GM19324 (cell line): ENCODE results near the gene SYNC.
"Not testable (repeated sequence)": the region's sequence is repeated elsewhere in the genome, so short reads cannot be mapped to it uniquely, and the experiment has no call there.

Experiments
- ATAC-seq: cut with Tn5 transposase; IDR thresholded peaks from one replicate; pipeline ENCODE4 v1.9.1; 2021; ENCODE audit warnings: mild to moderate bottlenecking, moderate library complexity; ENCODE audit not compliant: unreplicated experiment, low FRiP score

The SYNC gene

DNA sequence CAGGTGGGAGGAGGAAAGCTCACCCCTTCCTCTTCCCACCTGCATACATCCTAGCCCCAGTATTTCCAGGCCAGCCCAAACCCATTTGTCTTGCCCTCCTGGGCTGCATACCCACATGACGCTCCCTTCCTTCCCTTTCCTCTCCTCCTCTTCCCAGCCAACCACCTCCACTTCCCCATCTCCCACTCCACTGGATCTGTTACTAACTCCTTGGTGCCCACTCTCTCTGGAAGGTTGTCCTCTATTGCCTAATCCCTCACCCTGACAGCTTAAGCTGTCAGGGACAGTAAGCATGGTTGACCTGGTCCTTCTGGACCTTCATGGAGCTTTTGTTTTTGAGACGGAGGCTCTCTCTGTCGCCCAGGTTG lies 23.0 kb upstream of the SYNC start:
- ATAC-seq = no peak

DNA sequence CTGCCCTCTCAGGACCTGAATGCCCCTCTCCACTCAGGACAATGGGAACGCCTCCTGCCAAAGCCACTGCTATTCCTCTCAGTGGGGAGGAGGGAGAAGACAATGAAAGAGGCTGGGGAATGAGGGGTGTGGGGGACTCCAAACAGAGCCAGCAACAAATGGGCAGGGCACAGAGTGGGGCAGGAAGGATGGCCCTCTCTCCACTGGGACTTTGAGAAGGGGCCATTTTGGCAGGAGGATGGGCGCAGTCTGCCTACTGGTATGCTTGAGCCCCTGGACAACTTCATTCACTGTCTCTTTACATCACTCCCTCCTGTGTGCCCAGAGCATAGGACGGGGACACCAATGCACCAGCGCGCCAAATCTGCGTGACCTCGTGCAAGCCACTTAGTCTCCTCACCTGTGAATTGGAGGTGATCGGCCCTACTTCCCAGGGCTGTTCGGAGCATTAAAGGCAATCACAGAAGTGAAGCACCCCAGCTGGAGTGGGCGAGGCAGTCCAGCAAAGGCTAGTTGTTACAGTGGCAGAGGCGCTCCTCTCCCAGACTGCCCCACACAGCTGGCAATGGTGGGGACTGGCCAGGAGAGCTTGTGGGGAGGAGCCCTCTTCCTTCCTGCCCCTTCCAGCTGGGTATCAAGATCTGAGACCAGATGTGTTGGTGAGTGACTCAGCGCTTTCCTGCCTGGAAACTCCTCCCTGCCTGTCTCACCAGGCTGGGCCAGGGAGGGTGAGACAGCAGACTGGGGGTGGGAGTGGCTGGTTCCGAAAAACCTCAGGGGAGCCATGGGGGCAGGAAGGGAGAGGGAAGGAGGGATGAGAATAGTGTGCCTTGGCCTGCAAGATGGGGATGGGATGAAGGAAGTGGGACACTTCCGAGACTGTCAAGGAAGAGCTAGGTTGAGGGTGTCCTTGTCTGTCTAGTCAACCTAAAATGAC lies 22.4 kb upstream of the SYNC start:
- no peak for ATAC-seq

DNA sequence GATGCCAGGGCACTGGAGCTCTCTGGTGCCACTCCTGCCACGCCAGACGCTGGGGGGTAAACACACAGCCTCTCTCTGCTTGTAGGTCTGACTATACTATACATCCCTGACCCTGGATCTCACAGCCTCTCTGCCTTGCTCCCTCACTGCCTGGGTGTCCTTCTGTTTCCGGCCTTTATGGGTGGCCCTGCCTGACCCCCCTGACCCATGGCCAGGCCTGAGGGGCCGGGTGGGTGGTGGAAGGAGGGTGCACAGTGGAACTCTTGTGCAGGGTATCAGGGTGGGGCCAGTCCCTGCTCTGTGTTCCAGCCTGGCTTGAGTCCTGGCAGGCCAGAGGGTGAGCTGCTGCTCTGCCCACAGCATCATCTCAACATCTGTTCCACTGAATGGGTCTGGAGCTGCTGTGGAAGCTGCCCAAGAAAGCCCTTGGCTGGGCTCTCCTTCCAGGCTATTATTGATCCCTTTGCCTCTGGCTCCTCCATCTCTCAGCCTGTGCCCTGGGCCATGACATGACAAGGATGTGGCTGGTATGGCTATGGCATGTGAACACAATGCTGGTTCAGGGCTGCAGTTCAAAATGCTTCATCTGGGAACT lies 17.2 kb upstream of the SYNC start:
- ATAC-seq = no peak

DNA sequence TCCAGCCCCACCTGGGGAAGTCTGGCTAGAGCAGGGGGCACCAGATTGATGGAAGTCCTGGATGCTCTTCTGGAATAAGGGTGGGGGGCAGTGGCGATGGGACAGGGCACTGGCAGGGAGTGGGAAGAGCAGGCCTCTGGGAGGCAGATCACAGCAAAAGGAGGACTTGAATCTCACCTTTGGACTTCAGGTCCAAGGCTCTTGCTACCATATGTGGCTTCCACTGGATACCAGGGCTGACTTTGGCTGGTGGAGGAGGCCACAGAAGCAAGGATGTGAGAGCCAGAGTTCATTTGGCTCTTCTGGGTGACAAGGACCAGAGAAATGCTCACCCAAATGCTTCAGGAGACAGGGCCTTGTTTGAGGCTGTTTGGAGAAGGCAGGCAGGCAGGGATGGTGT lies 16.0 kb upstream of the SYNC start:
- ATAC-seq = no peak

DNA sequence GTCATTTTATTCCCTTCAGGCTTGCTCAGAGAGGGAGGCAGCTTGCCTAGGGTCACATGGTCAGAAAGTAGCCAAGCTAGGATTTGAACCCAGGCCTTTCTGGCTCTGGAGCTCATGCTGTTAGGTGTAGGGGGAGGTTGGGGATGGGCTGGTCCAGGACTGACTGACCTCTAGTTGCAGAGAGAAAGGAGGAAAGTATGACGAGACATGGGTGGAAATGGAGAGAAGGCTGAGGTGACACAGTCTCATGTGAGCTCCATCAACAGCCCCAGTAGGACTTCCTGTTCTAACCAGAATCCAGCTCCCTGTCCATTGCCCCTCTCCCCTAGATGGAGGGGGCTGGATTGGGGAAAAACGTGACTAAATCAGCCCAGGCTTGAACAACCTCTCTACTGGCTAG lies 15.5 kb upstream of the SYNC start:
- ATAC-seq = no peak

DNA sequence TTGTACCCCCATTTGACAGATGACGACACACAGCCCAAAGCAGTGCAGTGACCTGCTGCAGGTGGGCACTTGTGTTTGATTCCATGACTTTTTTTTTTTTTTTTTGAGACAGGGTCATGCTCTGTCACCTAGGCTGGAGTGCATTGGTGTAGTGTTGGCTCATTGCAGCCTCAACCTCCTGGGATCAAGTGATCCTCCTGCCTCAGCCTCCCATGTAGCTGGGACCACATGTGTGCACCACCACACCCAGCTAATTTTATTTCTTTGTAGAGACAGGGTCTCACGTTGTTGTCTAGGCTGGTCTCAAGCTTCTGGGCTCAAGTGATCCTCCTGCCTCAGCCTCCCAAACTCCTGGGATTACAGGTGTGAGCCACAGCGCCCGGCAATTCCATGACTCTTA lies 14.9 kb upstream of the SYNC start:
- no peak for ATAC-seq

DNA sequence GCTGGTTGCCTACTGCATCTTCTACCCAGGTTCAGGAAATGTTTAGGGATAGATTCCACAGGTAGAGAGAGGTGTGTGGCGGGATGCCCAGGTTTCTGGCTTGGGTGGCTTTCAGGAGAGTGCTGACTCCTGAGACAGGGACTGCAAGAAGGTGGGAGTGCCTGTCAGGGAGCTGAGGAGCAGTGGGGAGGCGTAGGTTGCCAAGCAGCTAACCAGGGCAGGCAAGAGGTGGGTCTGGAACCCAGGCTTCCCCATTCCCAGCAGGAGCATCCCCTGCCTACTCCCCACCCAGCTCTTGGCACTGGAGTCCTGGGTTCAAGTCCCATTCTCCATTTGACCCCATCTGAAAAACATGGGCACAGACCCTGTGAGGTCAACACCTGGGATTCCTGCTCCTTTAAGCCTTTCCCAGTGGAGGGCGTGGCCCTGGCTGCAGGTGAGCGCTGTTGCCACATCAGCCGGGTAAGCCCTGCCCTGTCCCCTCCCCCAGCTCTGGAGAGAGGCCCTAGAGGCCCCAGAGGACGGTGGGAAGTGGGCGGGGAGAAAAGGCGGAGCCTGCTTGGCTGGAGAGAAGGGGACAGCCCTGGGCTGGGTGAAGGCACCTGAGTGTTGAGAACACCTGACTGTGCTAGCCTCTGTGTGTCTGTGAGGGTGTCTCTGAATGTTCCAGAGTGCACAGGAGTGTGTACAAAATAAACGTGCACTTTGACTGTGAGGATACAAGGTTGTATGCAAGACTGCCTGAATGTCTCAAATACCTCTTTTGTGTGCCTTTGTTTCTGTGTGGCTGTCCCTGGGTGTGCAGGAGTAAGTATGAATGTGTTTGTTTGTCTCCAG lies 14.0 kb upstream of the SYNC start:
- ATAC-seq = peak; percentile 55

DNA sequence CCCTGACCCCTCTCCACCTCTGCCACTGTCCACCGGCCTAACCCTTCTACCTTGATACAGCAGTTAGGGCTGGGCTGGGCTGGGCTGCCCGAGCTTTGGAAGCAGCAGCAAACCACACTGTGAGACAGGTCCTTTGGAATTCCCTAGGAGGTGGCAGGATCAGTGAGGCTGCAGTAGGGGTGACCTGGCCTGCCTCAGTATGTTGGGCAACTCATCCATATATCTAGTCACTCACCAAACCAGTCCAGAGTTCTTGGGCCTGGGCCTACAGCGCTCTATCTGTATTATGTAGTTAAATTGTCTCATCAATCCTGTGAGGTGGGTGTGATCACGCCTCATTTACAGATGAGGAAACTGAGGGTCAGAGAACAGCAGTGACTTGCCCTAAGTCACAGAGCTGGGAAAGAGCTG lies 13.3 kb upstream of the SYNC start:
- no peak for ATAC-seq

DNA sequence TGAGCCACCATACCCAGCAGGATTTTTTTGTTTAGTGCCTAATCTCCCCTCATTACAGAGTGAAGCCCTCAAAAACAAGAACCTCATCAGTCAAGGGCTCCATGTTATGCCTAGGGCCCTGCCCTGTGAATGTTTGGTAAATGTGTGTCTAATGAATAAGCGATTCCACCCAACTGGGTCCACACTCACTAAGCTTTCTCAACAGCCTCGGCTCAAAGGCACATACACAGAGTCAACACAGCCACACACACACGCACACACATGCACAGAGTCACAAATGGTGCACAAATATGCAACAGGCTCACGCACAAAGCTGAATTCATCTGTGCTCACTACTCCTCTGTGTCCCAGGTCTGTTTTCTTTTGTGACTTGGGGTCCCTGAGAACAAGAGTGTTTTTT lies 11.7 kb upstream of the SYNC start:
- ATAC-seq = no peak

DNA sequence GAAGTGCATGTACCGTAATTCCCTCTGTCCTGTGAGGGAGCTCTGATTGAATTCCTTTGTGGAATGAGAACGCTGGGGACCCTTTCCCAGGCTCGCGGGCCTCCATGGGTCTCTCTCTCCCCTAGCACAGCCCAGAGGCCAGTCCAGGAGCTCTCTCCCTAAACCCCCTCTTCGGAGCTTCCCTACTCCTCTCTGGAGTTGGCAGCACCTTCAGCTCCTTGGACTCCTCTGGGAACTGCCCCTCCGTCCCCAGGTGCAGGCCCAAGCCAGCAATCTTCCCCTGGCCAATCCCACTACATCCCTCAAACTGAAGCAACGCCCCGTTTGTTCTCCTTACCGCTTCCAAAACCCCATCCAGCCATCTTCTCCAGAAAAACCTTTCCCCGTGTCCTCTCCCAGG lies 10.5 kb upstream of the SYNC start:
- ATAC-seq = no peak

DNA sequence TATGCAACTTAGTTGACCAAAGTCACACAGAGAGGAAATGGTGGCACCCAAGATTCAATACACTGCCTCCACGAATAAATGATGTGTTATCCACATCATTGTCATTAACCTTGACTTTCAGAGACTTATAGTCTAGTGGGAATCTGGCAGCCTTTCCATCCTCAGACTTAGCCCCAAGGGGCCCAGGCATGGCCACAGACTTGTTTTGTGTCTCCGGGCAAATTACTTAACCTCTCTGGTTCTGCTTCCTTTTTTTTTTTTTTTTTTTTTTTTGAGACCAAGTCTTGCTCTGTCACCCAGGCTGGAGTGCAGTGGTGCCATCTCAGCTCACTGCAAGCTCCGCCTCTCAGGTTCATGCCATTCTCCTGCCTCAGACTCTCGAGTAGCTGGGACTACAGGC lies 8.7 kb upstream of the SYNC start:
- not testable (repeated sequence) for ATAC-seq

DNA sequence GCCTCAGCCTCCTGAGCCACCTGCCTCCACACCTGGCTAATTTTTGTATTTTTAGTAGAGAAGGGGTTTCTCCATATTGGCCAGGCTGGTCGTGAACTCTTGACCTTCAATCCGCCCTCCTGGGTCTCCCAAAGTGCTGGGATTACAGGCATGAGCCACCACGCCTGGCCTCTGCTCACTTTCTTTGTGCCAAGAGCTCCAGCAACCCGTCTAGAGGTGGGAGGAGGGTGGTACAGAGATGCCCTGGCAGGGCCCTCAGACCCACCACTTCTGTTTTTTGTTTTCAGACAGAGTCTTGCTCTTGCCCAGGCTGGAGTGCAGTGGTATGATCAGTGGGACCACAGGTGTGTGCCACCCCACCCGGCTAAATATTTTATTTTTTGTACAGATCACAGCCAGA lies 6.9 kb upstream of the SYNC start:
- ATAC-seq = no peak

DNA sequence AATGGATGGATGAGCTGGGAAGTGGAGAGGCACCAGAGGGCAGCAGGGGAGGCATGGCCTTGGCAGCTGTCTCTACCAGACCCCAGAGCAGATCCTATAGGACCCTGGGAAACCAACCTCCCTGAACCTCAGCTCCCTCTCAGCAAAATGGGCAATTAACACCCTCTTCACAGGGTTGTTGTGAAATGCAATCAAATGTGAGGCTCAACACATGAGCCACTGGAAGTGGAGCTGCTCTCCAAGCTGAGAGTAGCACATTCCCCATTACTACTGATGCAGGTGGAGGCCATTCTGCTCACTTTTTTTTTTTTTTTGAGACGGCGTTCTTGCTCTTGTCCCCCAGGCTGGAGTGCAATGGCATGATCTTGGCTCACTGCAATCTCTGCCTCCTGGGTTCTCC lies 6.5 kb upstream of the SYNC start:
- ATAC-seq = no peak

DNA sequence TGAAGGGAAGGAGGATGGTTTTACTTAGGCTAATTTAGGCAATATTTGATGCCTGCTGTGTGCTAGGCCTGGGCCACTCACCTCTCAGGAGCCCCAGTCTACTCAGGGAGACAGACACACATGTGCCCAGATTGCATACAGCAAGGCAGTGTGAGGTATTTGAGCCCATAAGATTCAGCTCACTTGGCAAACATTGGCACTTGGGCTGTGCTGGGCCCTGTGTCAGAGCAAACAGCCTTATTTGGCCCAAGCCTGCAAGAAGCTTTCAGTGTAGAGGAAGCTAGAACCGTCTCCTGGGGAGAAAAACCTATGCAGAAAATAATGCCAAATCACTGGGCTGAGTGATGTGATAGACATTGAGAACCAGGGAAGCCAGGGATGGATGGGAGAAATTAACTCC lies 3.9 kb upstream of the SYNC start:
- ATAC-seq = no peak

DNA sequence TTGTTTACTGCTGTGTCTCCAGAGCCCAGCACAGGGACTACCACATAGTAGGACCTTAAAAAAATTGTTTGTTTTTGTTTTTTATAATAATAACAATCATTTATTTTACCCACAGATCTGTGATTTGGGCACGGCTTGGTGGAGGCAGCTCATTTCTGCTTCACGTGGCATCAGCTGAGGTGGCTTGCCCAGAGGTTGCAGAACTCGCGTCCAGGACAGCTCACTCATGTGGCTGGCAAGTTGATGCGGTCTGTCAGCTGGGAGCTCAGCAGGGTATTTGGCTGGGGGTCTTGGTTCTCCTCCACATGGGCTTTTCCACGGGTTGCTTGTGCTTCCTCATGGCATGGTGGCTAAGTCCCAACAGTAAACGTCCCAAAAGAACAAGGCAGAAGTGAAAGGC lies 2.9 kb upstream of the SYNC start:
- ATAC-seq = no peak

DNA sequence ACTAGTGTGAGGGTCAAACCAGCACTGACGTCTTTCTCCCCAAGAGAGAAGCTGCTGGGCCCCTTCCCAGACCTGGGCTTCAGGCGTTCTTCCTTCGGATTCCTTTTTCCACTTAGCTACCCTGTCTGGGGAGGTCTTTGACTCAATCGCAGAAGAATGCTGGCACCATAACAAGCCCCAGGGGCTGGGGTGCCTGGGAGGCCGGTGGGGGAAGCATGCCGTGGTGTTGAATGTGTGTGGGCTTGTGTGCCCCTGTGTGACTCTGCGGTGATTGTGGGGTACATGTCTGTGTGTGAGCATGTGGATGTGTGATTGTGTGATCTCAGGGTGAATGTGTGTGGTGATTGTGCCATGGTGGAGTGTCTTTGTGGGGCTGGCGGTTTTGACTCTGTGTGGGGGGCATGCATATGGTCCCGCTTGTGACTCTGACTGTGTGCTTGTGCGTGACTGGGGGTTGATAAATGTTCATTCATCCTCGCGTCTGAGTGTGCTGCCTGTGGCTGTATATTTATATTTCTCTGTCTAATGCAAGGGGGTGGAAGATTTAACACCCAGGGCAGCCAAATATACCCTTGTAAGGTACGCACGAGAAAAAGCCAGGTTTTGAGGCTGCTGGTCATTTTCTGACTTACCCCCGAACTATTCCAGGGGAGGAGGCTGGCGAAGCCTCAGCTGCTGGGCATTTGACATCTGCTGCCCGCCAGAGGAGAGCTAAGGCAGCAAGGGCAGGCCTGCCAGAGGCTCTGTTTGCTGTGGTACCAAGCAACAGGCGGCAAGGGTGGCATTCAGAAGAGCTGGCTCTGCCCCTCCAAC lies 1.1 kb upstream of the SYNC start:
- ATAC-seq = no peak

DNA sequence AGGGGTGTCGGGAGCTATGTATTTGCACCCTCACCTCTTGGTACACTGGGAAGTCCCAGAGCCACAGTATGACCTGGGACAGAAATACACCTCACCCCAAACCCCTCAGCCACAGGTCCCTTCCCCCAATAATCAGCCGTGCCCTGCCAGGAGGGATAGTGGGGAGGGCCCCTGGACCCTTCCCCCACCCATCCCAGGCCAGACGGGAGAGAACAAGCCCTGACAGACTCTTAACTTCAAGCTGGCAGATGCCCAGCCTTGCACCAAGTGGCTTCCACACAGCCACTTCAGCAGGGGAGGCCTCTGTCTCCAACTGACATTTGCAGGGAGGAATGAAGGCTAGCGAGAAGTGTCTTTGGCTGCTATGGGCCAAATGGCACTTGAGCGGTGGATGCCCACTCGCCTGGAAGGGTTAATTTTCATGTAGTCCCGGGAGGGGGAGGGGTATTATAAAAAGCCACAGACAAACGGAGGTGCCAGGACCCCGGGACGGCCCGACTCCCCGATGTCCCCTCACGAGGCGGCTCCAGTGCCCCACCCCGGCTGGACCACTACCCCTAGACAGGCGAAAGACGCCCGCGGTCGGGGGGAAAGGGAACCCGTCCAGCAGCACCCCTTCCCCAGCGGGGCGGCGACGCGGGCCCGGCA lies 495 bp downstream of the SYNC start:
- ATAC-seq = no peak

DNA sequence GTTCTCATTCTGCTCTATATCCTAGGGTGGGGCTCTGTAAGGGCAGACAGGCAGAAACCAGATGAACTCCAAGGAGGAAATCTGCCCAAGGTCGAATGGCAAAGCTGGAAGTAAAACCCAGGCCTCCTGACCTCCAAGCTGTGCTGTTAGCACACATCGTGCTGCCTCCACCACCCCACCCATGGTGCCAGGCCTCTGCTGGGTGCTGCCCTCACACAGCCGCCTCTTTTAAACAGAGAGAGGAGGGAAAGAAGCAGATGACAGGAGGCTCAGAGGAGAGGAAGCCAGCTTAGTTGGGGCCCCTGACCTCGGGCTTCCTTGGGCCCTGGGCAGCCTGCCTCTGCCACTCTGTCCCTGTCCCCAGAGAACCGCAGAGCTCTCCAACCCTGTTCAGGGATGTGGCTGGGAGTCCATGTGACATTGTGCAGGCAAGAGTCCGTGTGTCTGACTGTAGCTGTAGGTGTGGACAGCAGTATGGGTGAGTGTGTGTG lies 1.1 kb downstream of the SYNC start:
- ATAC-seq = no peak

DNA sequence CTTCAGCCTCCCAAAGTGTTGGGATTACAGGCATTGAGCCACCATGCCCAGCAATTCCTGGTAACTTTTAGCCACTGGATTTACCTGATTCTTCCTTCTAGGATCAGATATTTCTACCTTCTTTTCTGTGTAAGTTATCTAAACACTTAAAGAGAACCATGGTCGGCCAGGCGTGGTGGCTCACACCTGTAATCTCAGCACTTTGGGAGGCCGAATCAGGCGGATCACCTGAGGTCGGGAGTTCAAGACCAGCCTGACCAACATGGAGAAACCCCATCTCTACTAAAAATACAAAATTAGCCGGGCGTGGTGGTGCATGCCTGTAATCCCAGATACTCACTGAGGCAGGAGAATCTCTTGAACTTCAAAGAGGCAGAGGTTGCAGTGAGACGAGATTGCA lies 5.6 kb downstream of the SYNC start:
- ATAC-seq = not testable (repeated sequence)

DNA sequence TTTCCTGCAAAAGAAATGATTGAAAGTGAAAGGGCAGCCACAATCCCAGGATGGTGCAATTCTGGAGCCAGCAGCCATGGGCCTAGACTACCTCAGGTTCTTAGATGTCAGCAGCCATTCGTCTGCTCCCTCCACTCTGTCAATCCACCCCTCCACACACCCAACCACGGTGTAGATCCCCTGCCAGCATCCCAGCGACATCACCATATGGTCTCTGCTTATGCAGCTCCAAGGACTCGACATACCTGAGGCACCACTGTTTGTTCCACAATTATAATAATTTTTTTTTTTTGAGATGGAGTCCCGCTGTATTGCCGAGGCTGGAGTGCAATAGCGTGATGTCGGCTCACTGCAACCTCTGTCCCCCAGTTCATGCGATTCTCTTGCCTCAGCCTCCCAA lies 6.5 kb downstream of the SYNC start:
- ATAC-seq = no peak
